Kidney (tissue), 14 donors: Measurements from ENCODE around the gene CHSY3. TPM values are rescaled to one million over a fixed set of nuclear protein-coding genes. Genes with fewer than 3 reads are reported as not detected.

ENCODE experiments used
- DNase-seq, 5 donors: peaks; one replicate each; pipeline ENCODE4 v3.0.0-alpha.2; 2013 to 2020
- FAIRE-seq: peaks from 2 replicates; lab custom pipeline; 2012; peaks lifted over from hg19 to GRCh38; lab: Jason Lieb, UNC
- H3K27ac ChIP-seq, 2 donors: one replicate each; pipeline ENCODE4 v1.7.0; 2013; ENCODE audit warnings: low read depth in 2 of 2, low read length in 2 of 2, inconsistent platforms in 1 of 2
- H3K27me3 ChIP-seq: one replicate; pipeline ENCODE4 v1.7.1; 2013; ENCODE audit warnings: low read length, inconsistent platforms; ENCODE audit not compliant: control insufficient read depth, insufficient read depth
- H3K36me3 ChIP-seq, 3 donors: one replicate each; pipeline versions ENCODE4 v1.7.0 to v1.7.1; 2013; ENCODE audit warnings: low read length in 3 of 3, control low read depth in 1 of 3, inconsistent platforms in 1 of 3; ENCODE audit not compliant: insufficient read depth in 3 of 3, control insufficient read depth in 2 of 3
- H3K4me1 ChIP-seq, 3 donors: one replicate each; pipeline versions ENCODE4 v1.7.0 to v1.7.1; 2013; ENCODE audit warnings: low read length in 3 of 3, inconsistent platforms in 1 of 3, low read depth in 1 of 3; ENCODE audit not compliant: control insufficient read depth in 2 of 3, insufficient read depth in 2 of 3
- H3K4me3 ChIP-seq, 3 donors: one replicate each; pipeline versions ENCODE4 v1.7.0 to v1.8.1; 2013; ENCODE audit warnings: low read length in 3 of 3, control low read depth in 1 of 3, inconsistent platforms in 1 of 3
- H3K9ac ChIP-seq, 3 donors: one replicate each; pipeline versions ENCODE4 v1.7.0 to v1.7.1; 2013; ENCODE audit warnings: low read length in 3 of 3, control low read depth in 1 of 3, inconsistent platforms in 1 of 3
- H3K9me3 ChIP-seq, 3 donors: one replicate each; pipeline versions ENCODE4 v1.7.0 to v1.7.1; 2013; ENCODE audit warnings: low read length in 3 of 3, control low read depth in 1 of 3, inconsistent platforms in 1 of 3; ENCODE audit not compliant: control insufficient read depth in 2 of 3, insufficient read depth in 1 of 3
- CTCF ChIP-seq: IDR thresholded peaks from 3 replicates; pipeline ENCODE4 v1.5.1; 2012; ENCODE audit warnings: mild to moderate bottlenecking, moderate library complexity, borderline replicate concordance; ENCODE audit not compliant: insufficient read depth; ENCODE audit errors: extremely low read depth
- intact Hi-C: fragments of 100-400 bp; cut with DNase I; formaldehyde crosslinking; loops from one replicate; pipeline ENCODE4 v1.11.1; 2022
- polyA plus RNA-seq: library from polyadenylated mRNA; stranded (reverse); fragments of 350-450 nt; fragmentation: Illumina TruSeq; extraction: RNeasy Lipid Tissue Mini Kit (QIAGEN cat#74804); gene quantifications from one replicate; pipeline ENCODE4 v1.2.3, GENCODE V29; 2014; ENCODE audit warnings: low read depth, low replicate concordance; ENCODE audit not compliant: insufficient read depth
- total RNA-seq: library from RNA; stranded (reverse); fragmentation: NEBNext Ultra II Directional; extraction: Animal tissue kit (Norgen Biotek cat#: 25700); gene quantifications from one replicate; pipeline ENCODE4 v1.2.1, GENCODE V29; 2021
- donor health status: control.
- donor health status: control.
- donor health status: control.
- donor health status: control.
- donor health status: control.
- donor health status: DM: yes; HTN: yes; CAD: no.
- donor health status: Normal renal cell carcinoma (clear cell type).

Gene CHSY3
- total and polyA plus RNA-seq, 2 donors from 2014 or later, result 0.13 to 3.0 TPM

- no peak for TF ChIP-seq CTCF
- no peaks in the 10 kb centered on the region for H3K36me3 ChIP-seq
- intact Hi-C loops, result no loop called here
- no peaks in the 10 kb centered on the region for H3K27me3 ChIP-seq
- peaks cover 0 to 5% (median 0%) of the 10 kb centered on the region in 3 donors for H3K9me3 ChIP-seq
- H3K4me1 ChIP-seq, result no peaks in the 10 kb centered on the region
- H3K4me3 ChIP-seq, result no peak overlapping the region
- FAIRE-seq (no peak), DNase-seq (peak in 1 of 5 donors; percentile 4)
- no peak overlapping the region for H3K9ac ChIP-seq
- no peak overlapping the region for H3K27ac ChIP-seq
These were observed 31.4 kb downstream of the CHSY3 start for GRCh38 chr5:129935626-129936025.

- Histone ChIP-seq H3K4me1 (no peaks in the 10 kb centered on the region), H3K27me3 (no peaks in the 10 kb centered on the region), H3K36me3 (no peaks in the 10 kb centered on the region), H3K9me3 (peaks cover 0 to 5% (median 0%) of the 10 kb centered on the region in 3 donors), H3K9ac (no peak overlapping the region), H3K27ac (no peak overlapping the region), H3K4me3 (no peak overlapping the region)
- FAIRE-seq (no peak), DNase-seq (no peak)
- TF ChIP-seq CTCF, result no peak
- intact Hi-C loops, result no loop called here
These were observed 33.8 kb downstream of the CHSY3 start for GRCh38 chr5:129938077-129938476.

- TF ChIP-seq CTCF, result no peak
- H3K4me3 ChIP-seq, result no peak overlapping the region
- H3K27ac ChIP-seq, result no peak overlapping the region
- intact Hi-C loops, result no loop called here
- H3K36me3 ChIP-seq, result no peaks in the 10 kb centered on the region
- H3K9me3 ChIP-seq, result no peaks in the 10 kb centered on the region
- DNase-seq (peak in 4 of 5 donors; percentile 37 to 84 (median 66)), FAIRE-seq (no peak)
- no peak overlapping the region for H3K9ac ChIP-seq
- H3K27me3 ChIP-seq, result no peaks in the 10 kb centered on the region
- H3K4me1 ChIP-seq, result no peaks in the 10 kb centered on the region
These were observed 39.7 kb downstream of the CHSY3 start for GRCh38 chr5:129943936-129944335.

GRCh38 chr5:129945028-129945427 lies 40.8 kb downstream of the CHSY3 start:
- no peaks in the 10 kb centered on the region for H3K27me3 ChIP-seq
- H3K9ac ChIP-seq, result no peak overlapping the region
- H3K27ac ChIP-seq, result no peak overlapping the region
- no peak for TF ChIP-seq CTCF
- no peak for FAIRE-seq
- no peaks in the 10 kb centered on the region for H3K4me1 ChIP-seq
- no peaks in the 10 kb centered on the region for H3K9me3 ChIP-seq
- intact Hi-C loops, result no loop called here
- no peaks in the 10 kb centered on the region for H3K36me3 ChIP-seq
- DNase-seq, result no peak
- no peak overlapping the region for H3K4me3 ChIP-seq
